B cell (primary cell): ENCODE data around the gene DPYSL3. TPM values are rescaled to one million over a fixed set of nuclear protein-coding genes. Genes with fewer than 3 reads are reported as not detected.

Source experiments
- ATAC-seq: fragments of 200-7000 bp; cut with Tn5 transposase; one replicate; pipeline ENCODE4 v1.10.0; 2021; ENCODE audit warnings: low read depth, mild to moderate bottlenecking, moderate number of reproducible peaks, moderate library complexity
- CTCF ChIA-PET: fragments of 350-600 bp; sonication (Branson Sonifier 250); formaldehyde crosslinking; loops from one replicate; lab custom pipeline; 2021; ENCODE audit warnings: antibody characterized with exemption, inconsistent platforms; lab: Charles Lee
- POLR2A ChIA-PET: fragments of 350-600 bp; sonication (Branson Sonifier 250); formaldehyde crosslinking; loops from one replicate; lab custom pipeline; 2021; ENCODE audit warnings: antibody characterized with exemption; lab: Charles Lee
- DNase-seq: peaks from one replicate; pipeline ENCODE4 v3.0.0; 2013
- H2AFZ ChIP-seq: 2 replicates; pipeline ENCODE4 v1.6.1; 2012; ENCODE audit warnings: mild to moderate bottlenecking, low read depth, low read length; ENCODE audit not compliant: insufficient read depth, poor library complexity, severe bottlenecking
- H3K27ac ChIP-seq, 2 donors: 1 replicate in 1 of 2; 2 replicates in 1 of 2; pipeline ENCODE4 v1.5.1; 2012 to 2013; ENCODE audit warnings: low read length in 2 of 2, mild to moderate bottlenecking in 2 of 2, moderate library complexity in 1 of 2
- H3K27me3 ChIP-seq, 4 experiments: fragments of 200-600 bp in 1 of 4; sonication (generic) in 1 of 4; replicated peaks in 1 of 4; 1 replicate in 2 of 4; 2 replicates in 2 of 4; pipeline versions ENCODE4 v1.6.1 to v1.7.0; 2013 to 2016; ENCODE audit warnings: low read length in 3 of 4, mild to moderate bottlenecking in 2 of 4, mixed read lengths in 1 of 4, moderate library complexity in 1 of 4; ENCODE audit not compliant: insufficient read depth in 4 of 4, control insufficient read depth in 3 of 4; ENCODE audit errors: control extremely low read depth in 1 of 4
- H3K36me3 ChIP-seq, 2 experiments: replicated peaks in 1 of 2; 1 replicate in 1 of 2; 2 replicates in 1 of 2; pipeline versions ENCODE4 v1.6.1 to v1.7.1; 2013; ENCODE audit warnings: low read length in 1 of 2; ENCODE audit not compliant: insufficient read depth in 2 of 2, control insufficient read depth in 1 of 2; ENCODE audit errors: control extremely low read depth in 1 of 2, extremely low read depth in 1 of 2
- H3K4me1 ChIP-seq, 2 donors: fragments of 200-600 bp in 1 of 2; sonication (generic) in 1 of 2; 1 replicate in 1 of 2; 2 replicates in 1 of 2; pipeline versions ENCODE4 v1.5.1 to v1.6.1; 2013 to 2017; ENCODE audit warnings: low read length in 2 of 2; ENCODE audit not compliant: control insufficient read depth in 2 of 2, insufficient read depth in 2 of 2
- H3K4me2 ChIP-seq: replicated peaks from 2 replicates; pipeline ENCODE3; 2012; ENCODE audit warnings: mild to moderate bottlenecking, low read depth, low read length; ENCODE audit not compliant: poor library complexity, severe bottlenecking
- H3K4me3 ChIP-seq, 5 experiments: fragments of 200-600 bp in 1 of 5; sonication (generic) in 1 of 5; 1 replicate in 3 of 5; 2 replicates in 2 of 5; pipeline versions ENCODE4 v1.5.1 to v1.7.0; 2011 to 2016; ENCODE audit warnings: low read length in 4 of 5, mild to moderate bottlenecking in 4 of 5, low read depth in 2 of 5, control low read depth in 1 of 5, moderate library complexity in 1 of 5; ENCODE audit not compliant: insufficient read depth in 1 of 5; ENCODE audit errors: control extremely low read depth in 1 of 5, extremely low read depth in 1 of 5
- H3K79me2 ChIP-seq: fragments of 200-600 bp; sonication (generic); one replicate; pipeline ENCODE4 v1.6.0; 2016; ENCODE audit warnings: low read length; ENCODE audit not compliant: control insufficient read depth, insufficient read depth
- H3K9ac ChIP-seq: fragments of 200-600 bp; sonication (generic); 2 replicates; pipeline ENCODE4 v1.6.1; 2017; ENCODE audit warnings: mild to moderate bottlenecking, low read length, moderate library complexity
- H3K9me3 ChIP-seq, 3 donors: one replicate each; pipeline versions ENCODE4 v1.6.1 to v1.7.1; 2013; ENCODE audit warnings: low read length in 2 of 3; ENCODE audit not compliant: control insufficient read depth in 2 of 3, insufficient read depth in 1 of 3; ENCODE audit errors: control extremely low read depth in 1 of 3
- H4K20me1 ChIP-seq: 2 replicates; pipeline ENCODE4 v1.6.0; 2012; ENCODE audit warnings: mild to moderate bottlenecking, low read length; ENCODE audit not compliant: insufficient read depth, control insufficient read depth, poor library complexity, severe bottlenecking
- H3K27ac Mint-ChIP-seq: one replicate; pipeline ENCODE4 v1.8.0; 2021; ENCODE audit warnings: mixed read lengths
- H3K27me3 Mint-ChIP-seq: one replicate; pipeline ENCODE4 v1.8.0; 2021; ENCODE audit warnings: mixed read lengths
- H3K4me1 Mint-ChIP-seq: one replicate; pipeline ENCODE4 v1.8.0; 2021; ENCODE audit warnings: mixed read lengths
- H3K4me3 Mint-ChIP-seq: one replicate; pipeline ENCODE4 v1.8.0; 2021; ENCODE audit warnings: mixed read lengths
- H3K9me3 Mint-ChIP-seq: one replicate; pipeline ENCODE4 v1.8.0; 2022; ENCODE audit warnings: mixed read lengths; ENCODE audit not compliant: insufficient read depth
- CTCF ChIP-seq: fragments of 200-600 bp; IDR thresholded peaks from one replicate; pipeline ENCODE4 v1.8.0; 2022; ENCODE audit warnings: antibody characterized with exemption, mild to moderate bottlenecking
- EZH2 ChIP-seq: IDR thresholded peaks from 2 replicates; pipeline ENCODE4 v1.6.1; 2012; ENCODE audit warnings: borderline replicate concordance, low read depth, mild to moderate bottlenecking, moderate library complexity, low read length; ENCODE audit not compliant: insufficient read depth, poor library complexity, severe bottlenecking
- WGBS: methylation state at CpG from one replicate; pipeline ENCODE4 v1.1.5; 2013; ENCODE audit warnings: missing lambda C conversion rate; ENCODE audit not compliant: insufficient coverage; 5-methylcytosine and 5-hydroxymethylcytosine counted together
- intact Hi-C: fragments of 100-400 bp; cut with micrococcal nuclease; formaldehyde crosslinking; loops from one replicate; pipeline ENCODE4 v1.10.0; 2022
- polyA plus RNA-seq: library from polyadenylated mRNA; depleted of rRNA; stranded (reverse); fragments of >200 nt; gene quantifications from 2 replicates; pipeline ENCODE4 v1.2.3, GENCODE V29; 2012
- total RNA-seq, 2 donors: library from RNA; stranded (reverse); fragments of 120-200 nt in 1 of 2; gene quantifications; 1 replicate in 1 of 2; 2 replicates in 1 of 2; pipeline versions ENCODE4 v1.2.3 to v1.2.4, GENCODE V29; 2013 to 2022

The DPYSL3 gene
- total and polyA plus RNA-seq, 2 donors (not counting 1 experiment from before 2014, with no cell fraction given): not detected

GRCh38 chr5:147359581-147359980, 150.3 kb downstream of the DPYSL3 start:
- Histone ChIP-seq H2AFZ (no peak overlapping the region), H3K36me3 (no peaks in the 10 kb centered on the region), H3K4me3 (no peak overlapping the region), H3K9me3 (no peaks in the 10 kb centered on the region), H3K27me3 (no peaks in the 10 kb centered on the region), H4K20me1 (no peaks in the 10 kb centered on the region), H3K9ac (no peak overlapping the region), H3K27ac (no peak overlapping the region), H3K4me2 (no peak overlapping the region), H3K79me2 (no peaks in the 10 kb centered on the region), H3K4me1 (no peaks in the 10 kb centered on the region)
- no peaks in the 10 kb centered on the region for H3K27me3 Mint-ChIP-seq
- ChIA-PET CTCF (no interaction called here), POLR2A (no interaction called here)
- H3K4me1 Mint-ChIP-seq: no peaks in the 10 kb centered on the region
- intact Hi-C loops: no loop called here
- H3K27ac Mint-ChIP-seq: no peak overlapping the region
- no peak for TF ChIP-seq CTCF
- TF ChIP-seq EZH2: no peak
- 88% methylated on average over 1 of the region's 2 CpGs for WGBS
- DNase-seq (no peak), ATAC-seq (no peak)
- no peak overlapping the region for H3K4me3 Mint-ChIP-seq
- peaks cover 3% of the 10 kb centered on the region for H3K9me3 Mint-ChIP-seq

GRCh38 chr5:147359101-147359500, 150.8 kb downstream of the DPYSL3 start:
- intact Hi-C loops: no loop called here
- Histone ChIP-seq H2AFZ (no peak overlapping the region), H3K9me3 (no peaks in the 10 kb centered on the region), H3K4me1 (no peaks in the 10 kb centered on the region), H3K27ac (no peak overlapping the region), H3K79me2 (no peaks in the 10 kb centered on the region), H3K4me2 (no peak overlapping the region), H3K27me3 (no peaks in the 10 kb centered on the region), H3K36me3 (no peaks in the 10 kb centered on the region), H4K20me1 (no peaks in the 10 kb centered on the region), H3K4me3 (no peak overlapping the region), H3K9ac (no peak overlapping the region)
- no peaks in the 10 kb centered on the region for H3K27me3 Mint-ChIP-seq
- no peak overlapping the region for H3K27ac Mint-ChIP-seq
- no peak overlapping the region for H3K4me3 Mint-ChIP-seq
- H3K4me1 Mint-ChIP-seq: no peaks in the 10 kb centered on the region
- TF ChIP-seq CTCF (no peak), EZH2 (no peak)
- ChIA-PET CTCF (no interaction called here), POLR2A (no interaction called here)
- H3K9me3 Mint-ChIP-seq: peaks cover 3% of the 10 kb centered on the region
- ATAC-seq: no peak
- DNase-seq: no peak
- no CpG with 5 or more reads among the region's 1 CpG for WGBS
